ENCODE results near the gene TCF7L1. TPM values are rescaled to one million over a fixed set of nuclear protein-coding genes. Genes with fewer than 3 reads are reported as not detected.

The TCF7L1 gene
- total and polyA plus RNA-seq, 5 donors = 12.0 to 13.8 (median 12.9) TPM

DNA sequence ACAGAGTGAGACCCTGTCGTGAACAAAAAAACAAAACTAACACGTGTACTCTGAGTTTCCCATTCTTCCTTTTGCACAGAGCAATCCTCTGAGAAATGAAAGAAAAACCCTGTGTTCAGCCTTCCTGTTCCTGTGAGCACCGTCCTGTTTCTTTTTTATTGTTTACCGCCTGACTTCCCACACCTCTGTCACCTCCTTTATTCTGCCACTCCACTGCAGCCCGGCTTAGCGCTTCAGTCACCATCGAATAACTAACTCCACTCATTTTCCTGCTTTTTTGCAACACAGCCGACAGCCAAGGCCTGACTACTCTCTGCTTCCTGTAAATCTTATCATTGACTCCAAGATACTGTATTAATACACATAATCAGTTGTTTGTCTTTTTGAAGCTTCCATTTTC lies 153.7 kb downstream of the TCF7L1 start:
- H3K27ac ChIP-seq (ENCODE audit: low read length) = no peak overlapping the region
- no peak for ATAC-seq
- no peak for DNase-seq
- H3K27me3 ChIP-seq (ENCODE audit: control insufficient read depth, insufficient read depth) = no peaks in the 10 kb centered on the region
- no peaks in the 10 kb centered on the region for H3K9me3 ChIP-seq (ENCODE audit: control insufficient read depth, low read length)
- no peak overlapping the region for H3K4me3 ChIP-seq (ENCODE audit: low read length)
- no peaks in the 10 kb centered on the region for H3K4me1 ChIP-seq (ENCODE audit: control insufficient read depth, insufficient read depth, low read length)
- intact Hi-C loops (cut with DNase I) = loop anchor here in 3 of 4 donors (5.0 kb wide), 1 partner anchor 155 kb away; the partner anchor contains the start of gene TCF7L1 (in 3 of the 3)
- WGBS = 49% methylated on average over 8 of the region's 8 CpGs

DNA sequence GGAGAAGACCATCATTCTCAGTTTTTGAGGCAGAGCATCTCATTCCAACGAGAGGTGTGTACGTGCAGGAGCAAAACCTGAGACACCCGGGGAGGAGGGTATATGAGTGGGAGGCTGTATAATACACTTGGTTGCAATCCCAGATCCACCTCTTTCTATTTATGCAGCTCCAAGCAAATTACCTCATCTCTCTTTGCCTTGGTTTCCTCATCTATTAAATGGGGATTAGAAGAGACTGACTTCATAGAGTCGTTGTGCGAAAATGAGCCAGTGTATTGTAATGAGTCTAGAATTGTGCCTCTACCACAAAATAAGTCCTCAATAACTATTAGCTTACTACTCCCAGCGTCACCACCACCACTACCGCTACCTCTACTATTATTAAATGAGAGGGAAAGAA lies 154.5 kb downstream of the TCF7L1 start:
- 93% methylated on average over 7 of the region's 7 CpGs for whole genome bisulfite sequencing
- Histone ChIP-seq H3K4me1 (ENCODE audit: control insufficient read depth, insufficient read depth, low read length) (no peaks in the 10 kb centered on the region), H3K4me3 (ENCODE audit: low read length) (no peak overlapping the region), H3K9me3 (ENCODE audit: control insufficient read depth, low read length) (no peaks in the 10 kb centered on the region), H3K27ac (ENCODE audit: low read length) (no peak overlapping the region), H3K27me3 (ENCODE audit: control insufficient read depth, insufficient read depth) (no peaks in the 10 kb centered on the region)
- intact Hi-C loops (cut with DNase I) = loop anchor here in 3 of 4 donors (5.0 kb wide), 1 partner anchor 155 kb away; the partner anchor contains the start of gene TCF7L1 (in 3 of the 3)
- DNase-seq (no peak), ATAC-seq (no peak)

DNA sequence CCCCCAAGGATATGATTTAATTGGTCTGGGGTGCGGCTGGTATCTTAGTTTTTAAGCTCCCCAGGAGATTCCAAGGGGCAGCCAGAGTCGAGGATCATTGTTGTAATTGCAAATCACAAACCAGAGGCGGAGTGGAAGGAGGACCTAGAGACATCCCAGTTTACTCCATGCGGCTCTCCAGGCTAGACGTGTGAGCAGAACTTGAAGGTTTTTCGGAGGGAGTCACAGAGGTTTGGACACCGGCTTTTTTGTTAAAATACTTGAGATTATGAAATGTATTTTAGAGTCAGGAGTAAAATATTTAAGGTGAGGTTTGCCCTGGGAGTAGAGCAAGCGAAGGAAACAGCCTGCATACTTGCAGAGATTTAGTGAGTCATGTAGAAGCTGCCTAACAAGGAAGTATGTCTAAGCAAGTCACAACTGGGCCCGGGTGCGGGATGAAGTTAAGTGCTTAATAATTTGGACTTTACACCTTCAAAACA lies 155.1 kb downstream of the TCF7L1 start:
- Histone ChIP-seq H3K27ac (ENCODE audit: low read length) (no peak overlapping the region), H3K9me3 (ENCODE audit: control insufficient read depth, low read length) (no peaks in the 10 kb centered on the region), H3K4me3 (ENCODE audit: low read length) (no peak overlapping the region), H3K27me3 (ENCODE audit: control insufficient read depth, insufficient read depth) (no peaks in the 10 kb centered on the region), H3K4me1 (ENCODE audit: control insufficient read depth, insufficient read depth, low read length) (no peaks in the 10 kb centered on the region)
- intact Hi-C loops (cut with DNase I) = loop anchor here in 3 of 4 donors (5.0 kb wide), 1 partner anchor 156 kb away; the partner anchor contains the start of gene TCF7L1 (in 3 of the 3)
- ATAC-seq = no peak
- WGBS = 80% methylated on average over 10 of the region's 10 CpGs
- no peak for DNase-seq

GRCh38 chr2:85291425-85292023 lies 158.3 kb downstream of the TCF7L1 start:
- intact Hi-C loops (cut with DNase I) = no loop called here
- 68% methylated on average over 4 of the region's 4 CpGs for WGBS
- DNase-seq (no peak), ATAC-seq (no peak)
- Histone ChIP-seq H3K27ac (ENCODE audit: low read length) (peak overlapping the region; percentile 75), H3K9me3 (ENCODE audit: control insufficient read depth, low read length) (no peaks in the 10 kb centered on the region), H3K27me3 (ENCODE audit: control insufficient read depth, insufficient read depth) (no peaks in the 10 kb centered on the region), H3K4me3 (ENCODE audit: low read length) (no peak overlapping the region), H3K4me1 (ENCODE audit: control insufficient read depth, insufficient read depth, low read length) (no peaks in the 10 kb centered on the region)

GRCh38 chr2:85302121-85302520 lies 168.9 kb downstream of the TCF7L1 start:
- no peaks in the 10 kb centered on the region for H3K4me1 ChIP-seq (ENCODE audit: control insufficient read depth, insufficient read depth, low read length)
- intact Hi-C loops (cut with DNase I) = no loop called here
- no peaks in the 10 kb centered on the region for H3K27me3 ChIP-seq (ENCODE audit: control insufficient read depth, insufficient read depth)
- H3K9me3 ChIP-seq (ENCODE audit: control insufficient read depth, low read length) = no peaks in the 10 kb centered on the region
- no peak for DNase-seq
- 62% methylated on average over 6 of the region's 6 CpGs for WGBS
- H3K27ac ChIP-seq (ENCODE audit: low read length) = no peak overlapping the region
- ATAC-seq = peak; percentile 30 to 46
- no peak overlapping the region for H3K4me3 ChIP-seq (ENCODE audit: low read length)

DNA sequence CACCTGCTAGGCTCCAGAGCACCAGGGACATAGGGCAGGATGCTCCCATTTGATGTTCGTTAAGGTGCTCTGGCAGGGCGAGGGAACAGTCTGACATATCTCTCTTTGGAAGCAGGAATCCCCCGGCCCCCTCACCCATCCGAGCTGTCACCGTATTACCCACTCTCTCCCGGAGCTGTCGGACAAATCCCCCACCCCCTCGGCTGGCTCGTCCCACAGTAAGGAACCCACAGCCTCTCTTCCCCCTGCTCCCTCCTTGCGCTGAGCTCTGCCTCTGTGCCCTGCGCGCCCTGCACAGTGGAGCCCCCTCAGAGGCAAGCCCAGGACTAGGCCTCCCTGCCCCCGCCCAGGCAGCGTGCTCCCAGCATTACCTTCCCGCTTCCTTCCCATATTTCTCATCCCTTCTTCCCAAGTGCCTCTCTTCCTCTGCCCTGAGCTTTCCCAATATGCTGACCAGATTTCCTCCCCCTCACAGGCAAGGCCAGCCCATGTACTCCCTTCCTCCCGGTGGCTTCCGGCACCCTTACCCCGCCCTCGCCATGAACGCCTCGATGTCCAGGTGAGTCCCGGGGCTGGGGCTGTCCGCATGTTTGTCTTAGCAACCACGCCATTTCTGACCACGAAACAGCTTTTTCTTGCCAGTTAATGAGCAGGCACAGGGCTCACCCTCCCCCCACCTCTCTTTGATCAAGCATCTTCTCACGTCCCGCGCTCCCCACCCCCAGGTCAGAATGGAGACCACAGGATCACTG lies 170.8 kb downstream of the TCF7L1 start:
- no peak for DNase-seq
- no peaks in the 10 kb centered on the region for H3K4me1 ChIP-seq (ENCODE audit: control insufficient read depth, insufficient read depth, low read length)

DNA sequence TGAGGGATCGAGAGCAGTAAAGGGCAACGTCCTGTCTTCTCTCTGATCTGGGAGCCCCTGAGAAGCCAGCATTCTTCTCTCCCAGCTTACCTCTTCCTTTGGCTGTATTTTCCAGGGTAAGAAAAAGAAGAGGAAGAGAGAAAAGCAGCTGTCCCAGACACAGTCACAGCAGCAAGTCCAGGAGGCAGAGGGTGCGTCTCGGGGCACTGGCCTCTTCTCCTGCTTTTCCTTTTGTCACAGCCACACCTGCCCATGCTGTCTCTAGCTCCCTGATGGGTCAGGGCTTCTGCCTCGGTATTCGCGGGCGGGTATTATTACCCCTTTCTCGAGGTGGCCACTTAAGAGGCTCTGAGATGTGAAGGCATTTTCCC lies 174.3 kb downstream of the TCF7L1 start:
- ATAC-seq (no peak), DNase-seq (no peak)
- Histone ChIP-seq H3K4me1 (ENCODE audit: control insufficient read depth, insufficient read depth, low read length) (no peaks in the 10 kb centered on the region), H3K4me3 (ENCODE audit: low read length) (no peak overlapping the region), H3K9me3 (ENCODE audit: control insufficient read depth, low read length) (no peaks in the 10 kb centered on the region), H3K27ac (ENCODE audit: low read length) (no peak overlapping the region), H3K27me3 (ENCODE audit: control insufficient read depth, insufficient read depth) (no peaks in the 10 kb centered on the region)
- intact Hi-C loops (cut with DNase I) = loop anchor here in 1 of 4 donors (5.0 kb wide), 1 partner anchor 240 kb away; no protein-coding TSS in a partner anchor
- 79% methylated on average over 9 of the region's 9 CpGs for whole genome bisulfite sequencing

More for the DNA sequence above, 170.8 kb downstream of the TCF7L1 start:
- no peak for ATAC-seq
- intact Hi-C loops (cut with DNase I) = no loop called here
- 87% methylated on average over 28 of the region's 28 CpGs for WGBS
- Histone ChIP-seq H3K27me3 (ENCODE audit: control insufficient read depth, insufficient read depth) (no peaks in the 10 kb centered on the region), H3K9me3 (ENCODE audit: control insufficient read depth, low read length) (no peaks in the 10 kb centered on the region), H3K4me3 (ENCODE audit: low read length) (no peak overlapping the region), H3K27ac (ENCODE audit: low read length) (no peak overlapping the region)

- Histone ChIP-seq H3K27ac (ENCODE audit: low read length) (no peak overlapping the region), H3K4me1 (ENCODE audit: control insufficient read depth, insufficient read depth, low read length) (no peaks in the 10 kb centered on the region), H3K9me3 (ENCODE audit: control insufficient read depth, low read length) (no peaks in the 10 kb centered on the region), H3K27me3 (ENCODE audit: control insufficient read depth, insufficient read depth) (no peaks in the 10 kb centered on the region), H3K4me3 (ENCODE audit: low read length) (no peak overlapping the region)
- ATAC-seq = no peak
- WGBS = 77% methylated on average over 6 of the region's 6 CpGs
- intact Hi-C loops (cut with DNase I) = loop anchor here in 1 of 4 donors (5.0 kb wide), 1 partner anchor 241 kb away; no protein-coding TSS in a partner anchor
- no peak for DNase-seq
Observed at GRCh38 chr2:85308201-85308600, 175.0 kb downstream of the TCF7L1 start.

GRCh38 chr2:85308896-85309555 lies 175.8 kb downstream of the TCF7L1 start:
- no peaks in the 10 kb centered on the region for H3K9me3 ChIP-seq (ENCODE audit: control insufficient read depth, low read length)
- H3K27ac ChIP-seq (ENCODE audit: low read length) = no peak overlapping the region
- DNase-seq (peak; percentile 73 to 90 (median 90)), ATAC-seq (peak; percentile 70 to 73)
- no peaks in the 10 kb centered on the region for H3K27me3 ChIP-seq (ENCODE audit: control insufficient read depth, insufficient read depth)
- intact Hi-C loops (cut with DNase I) = loop anchor here in 1 of 4 donors (5.0 kb wide), 1 partner anchor 242 kb away; no protein-coding TSS in a partner anchor
- 32% methylated on average over 15 of the region's 15 CpGs for WGBS
- H3K4me1 ChIP-seq (ENCODE audit: control insufficient read depth, insufficient read depth, low read length) = no peaks in the 10 kb centered on the region
- no peak overlapping the region for H3K4me3 ChIP-seq (ENCODE audit: low read length)

DNA sequence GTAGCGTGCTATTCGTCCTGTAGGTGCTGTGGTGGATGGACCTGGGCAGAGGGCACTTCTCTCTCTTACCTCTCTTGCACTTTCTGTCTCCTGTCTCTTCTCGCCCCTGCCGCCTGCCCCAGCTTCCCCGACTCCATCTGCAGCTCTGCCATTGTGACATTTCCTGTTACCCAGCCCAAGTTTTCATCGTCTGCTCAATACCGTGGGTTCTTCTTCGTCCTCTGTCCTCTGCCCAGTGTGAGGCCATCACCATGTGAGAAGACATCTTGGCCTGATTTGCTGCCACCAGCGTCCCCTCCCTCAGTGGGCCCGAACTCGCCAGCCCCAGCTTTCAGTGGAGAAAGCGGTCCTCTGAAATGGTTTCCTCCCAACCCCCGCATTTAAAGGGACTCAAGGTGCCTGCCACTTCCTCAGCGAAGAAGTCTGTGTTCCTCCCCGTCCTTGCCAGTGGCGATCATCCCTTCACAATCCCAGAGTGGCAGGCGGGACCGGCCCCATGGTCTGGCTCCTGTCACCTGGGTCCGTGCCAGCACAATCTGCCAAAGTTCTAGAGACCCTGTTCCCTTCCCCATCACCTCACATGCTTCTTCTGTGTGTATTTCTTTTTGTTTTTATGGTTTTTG lies 176.6 kb downstream of the TCF7L1 start:
- Histone ChIP-seq H3K4me3 (ENCODE audit: low read length) (no peak overlapping the region), H3K27ac (ENCODE audit: low read length) (no peak overlapping the region), H3K27me3 (ENCODE audit: control insufficient read depth, insufficient read depth) (no peaks in the 10 kb centered on the region), H3K4me1 (ENCODE audit: control insufficient read depth, insufficient read depth, low read length) (no peaks in the 10 kb centered on the region), H3K9me3 (ENCODE audit: control insufficient read depth, low read length) (no peaks in the 10 kb centered on the region)
- intact Hi-C loops (cut with DNase I) = loop anchor here in 1 of 4 donors (5.0 kb wide), 1 partner anchor 243 kb away; no protein-coding TSS in a partner anchor
- no peak for ATAC-seq
- WGBS = 64% methylated on average over 19 of the region's 19 CpGs
- DNase-seq = peak in 1 of 3 donors; percentile 62

Data from right cardiac atrium (tissue), 5 donors.